GM19468 (cell line): Measurements from ENCODE around the gene CPNE6.

Source experiments
- ATAC-seq: cut with Tn5 transposase; IDR thresholded peaks from one replicate; pipeline ENCODE4 v1.9.1; 2021; ENCODE audit warnings: mild to moderate bottlenecking, moderate library complexity, moderate number of reproducible peaks; ENCODE audit not compliant: unreplicated experiment; ENCODE audit errors: extremely low read depth

Gene CPNE6

DNA sequence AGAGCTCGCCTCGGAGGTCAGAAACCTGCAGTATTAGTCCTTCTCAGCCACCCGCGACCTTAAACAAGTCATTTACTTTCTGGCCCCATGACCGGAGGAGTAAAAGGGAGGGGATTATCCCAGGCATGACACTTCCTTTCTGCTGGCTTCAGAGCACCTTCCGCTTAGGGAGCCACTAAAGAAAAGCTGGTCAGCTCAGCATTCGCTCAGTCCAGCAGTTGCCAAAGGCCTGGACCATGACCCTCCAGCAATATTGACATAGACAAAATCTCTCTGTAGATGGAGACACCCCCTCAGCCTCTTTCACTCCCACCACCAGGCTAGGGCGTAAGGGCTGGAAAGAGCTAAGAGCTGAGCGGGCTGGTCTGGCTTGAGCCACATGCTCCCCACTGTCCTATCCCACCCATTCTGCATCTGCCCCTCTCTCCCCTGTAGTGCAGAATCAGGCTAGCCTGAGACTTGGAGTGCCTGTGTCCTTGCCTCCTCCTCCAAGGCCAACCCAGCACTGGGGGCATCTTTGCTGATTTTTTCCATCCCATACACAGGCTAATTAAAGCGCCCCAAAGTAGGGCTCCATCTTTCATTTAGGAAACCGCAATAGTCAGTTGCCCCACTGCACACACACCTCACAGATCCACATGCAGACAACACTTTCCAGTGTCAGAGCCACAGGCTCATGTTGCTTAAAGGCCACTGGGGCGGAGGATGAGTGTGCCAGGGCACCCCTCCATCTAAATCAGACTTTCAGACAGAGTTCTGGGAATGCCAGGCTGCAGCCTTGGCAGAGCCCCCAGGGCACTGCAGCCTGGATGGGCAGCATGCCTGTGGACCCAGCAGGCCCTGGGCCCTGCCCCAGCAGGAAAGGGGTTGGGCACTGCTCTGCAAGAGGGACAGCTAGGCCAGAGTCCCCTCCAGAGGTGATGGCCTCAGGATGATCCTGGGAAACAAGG is 4.0 kb upstream of the CPNE6 start:
- ATAC-seq = no peak

DNA sequence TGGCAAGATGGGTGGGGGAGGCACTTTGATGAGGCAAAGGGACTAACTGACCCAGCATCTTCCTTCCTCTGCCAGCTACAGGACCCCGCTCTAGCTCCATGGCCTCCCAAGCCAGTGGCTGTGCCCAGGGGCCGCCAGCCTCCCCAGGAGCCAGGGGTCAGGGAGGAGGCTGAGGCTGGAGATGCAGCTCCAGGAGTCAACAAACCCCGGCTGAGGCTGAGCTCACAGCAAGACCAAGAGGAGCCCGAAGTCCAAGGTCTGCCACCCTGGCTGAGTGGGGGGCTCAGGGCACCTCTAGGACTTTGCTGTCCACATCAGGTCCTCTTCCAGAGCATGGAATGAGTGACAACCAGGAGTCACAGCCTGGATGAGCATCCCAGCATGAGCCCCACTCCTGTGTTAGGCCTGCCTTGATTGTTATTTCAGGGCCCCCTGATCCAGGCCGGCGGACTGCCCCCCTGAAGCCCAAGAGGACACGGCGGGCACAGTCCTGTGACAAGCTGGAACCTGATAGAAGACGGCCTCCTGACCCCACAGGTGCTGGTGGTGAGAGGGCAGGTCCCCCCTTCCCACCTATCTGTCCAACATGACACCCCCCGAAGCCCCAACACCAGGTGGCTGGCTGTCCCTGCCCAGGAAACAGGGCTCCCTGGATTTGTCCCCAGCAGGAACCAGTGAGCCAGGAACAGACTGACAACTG is 2.5 kb upstream of the CPNE6 start:
- ATAC-seq = no peak

DNA sequence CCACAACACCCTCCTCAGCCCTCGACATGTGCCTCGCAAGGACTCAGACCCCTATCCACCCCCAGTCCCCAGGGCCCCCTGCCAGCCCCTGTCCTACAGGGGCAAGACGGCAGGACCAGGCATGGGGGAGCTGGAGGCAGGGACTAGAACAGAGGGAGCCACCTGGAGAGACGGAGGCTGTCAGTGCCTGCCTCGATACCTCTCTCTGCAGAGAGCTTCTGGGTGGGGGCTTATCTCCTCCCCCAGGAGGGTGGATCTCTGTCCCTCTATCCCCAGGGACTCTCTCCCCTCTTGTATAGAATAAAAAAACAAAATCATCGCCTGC is 2.0 kb upstream of the CPNE6 start:
- no peak for ATAC-seq

DNA sequence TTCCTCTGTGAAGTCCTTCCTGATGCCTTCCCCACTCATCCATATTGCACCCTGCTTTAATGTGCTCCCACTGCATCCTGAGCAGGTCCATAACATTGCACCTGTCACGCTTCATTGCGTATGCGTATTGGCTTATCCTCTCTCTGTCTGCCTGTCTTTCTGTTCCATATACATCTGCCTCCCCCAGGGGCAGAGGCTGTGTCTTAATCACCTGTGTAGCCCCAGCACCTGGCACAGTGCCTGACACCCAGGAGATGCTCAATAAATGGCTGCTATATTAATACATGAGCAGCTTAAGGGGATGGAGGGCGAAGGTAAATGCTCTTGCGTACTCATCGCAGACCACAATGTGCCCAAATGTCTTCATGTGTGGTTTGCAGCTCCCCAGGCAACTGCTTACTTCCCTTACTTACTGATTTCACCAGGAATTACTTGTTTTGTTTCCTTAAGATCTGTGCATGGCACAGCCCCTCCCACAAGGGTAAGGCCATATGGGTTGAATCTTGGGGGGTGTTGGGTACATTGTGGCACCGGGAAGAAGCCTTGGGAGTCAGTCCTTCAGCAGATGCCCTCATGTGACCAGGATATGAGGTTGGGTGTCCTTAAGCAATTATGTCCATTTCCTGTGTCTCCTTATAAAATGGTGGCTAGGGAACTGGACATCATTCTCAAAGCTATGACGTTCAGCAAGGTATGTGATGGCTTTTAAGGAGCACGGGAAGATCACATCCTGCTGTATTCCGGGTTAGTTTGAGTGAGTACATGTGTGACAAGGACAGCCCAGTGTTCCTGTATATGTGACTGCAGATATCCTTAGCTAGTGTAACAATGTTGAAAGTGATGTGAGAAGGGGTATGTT is 848 bp upstream of the CPNE6 start:
- no peak for ATAC-seq

DNA sequence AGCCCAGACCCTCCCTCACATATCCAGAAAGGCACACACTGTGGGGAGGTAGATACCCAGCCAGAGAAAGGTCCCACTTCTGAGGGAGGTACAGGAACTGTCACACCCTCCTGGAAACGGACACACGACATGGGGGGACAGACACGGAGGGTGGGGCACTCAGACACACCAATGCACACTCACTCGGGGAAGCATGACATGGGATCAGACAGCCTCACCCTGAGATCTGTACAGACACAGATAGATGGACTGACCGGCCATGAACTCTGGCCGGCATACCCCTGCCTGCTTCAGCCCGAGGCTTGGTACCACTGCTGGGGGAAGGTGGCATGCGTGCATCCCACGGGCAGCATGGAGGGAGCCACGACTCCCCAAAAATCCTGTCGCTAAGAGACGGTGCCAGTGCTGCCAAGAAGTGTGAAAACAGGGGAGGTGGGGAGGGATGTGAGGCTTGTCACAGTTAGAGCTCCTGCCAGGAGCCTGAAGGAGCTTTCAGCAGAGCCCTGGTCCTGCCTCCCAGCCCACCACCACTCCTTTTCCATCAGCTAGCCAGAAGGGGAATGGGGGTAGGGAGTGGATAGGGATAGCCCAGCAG is 571 bp downstream of the CPNE6 start:
- ATAC-seq = no peak

DNA sequence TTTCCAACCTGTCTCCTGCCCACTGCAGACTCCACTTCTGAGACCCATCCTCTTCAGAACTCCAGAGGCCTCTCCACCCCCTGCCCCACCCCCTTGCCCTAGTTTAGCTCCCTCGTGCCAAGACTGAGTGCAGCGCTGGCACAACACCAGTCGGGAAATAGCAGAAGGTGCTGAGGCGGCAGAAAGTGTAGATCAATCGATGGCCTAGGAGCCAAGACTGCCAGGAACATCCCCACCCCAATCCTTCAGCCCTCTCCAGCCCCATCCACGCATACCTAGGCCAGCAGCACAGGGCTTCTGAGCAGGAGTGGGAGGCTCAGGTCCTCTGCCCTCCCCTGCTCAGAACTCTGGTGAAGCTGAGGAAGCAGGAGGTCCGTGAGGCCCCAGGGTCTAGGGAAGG is 1.1 kb downstream of the CPNE6 start:
- ATAC-seq = no peak

DNA sequence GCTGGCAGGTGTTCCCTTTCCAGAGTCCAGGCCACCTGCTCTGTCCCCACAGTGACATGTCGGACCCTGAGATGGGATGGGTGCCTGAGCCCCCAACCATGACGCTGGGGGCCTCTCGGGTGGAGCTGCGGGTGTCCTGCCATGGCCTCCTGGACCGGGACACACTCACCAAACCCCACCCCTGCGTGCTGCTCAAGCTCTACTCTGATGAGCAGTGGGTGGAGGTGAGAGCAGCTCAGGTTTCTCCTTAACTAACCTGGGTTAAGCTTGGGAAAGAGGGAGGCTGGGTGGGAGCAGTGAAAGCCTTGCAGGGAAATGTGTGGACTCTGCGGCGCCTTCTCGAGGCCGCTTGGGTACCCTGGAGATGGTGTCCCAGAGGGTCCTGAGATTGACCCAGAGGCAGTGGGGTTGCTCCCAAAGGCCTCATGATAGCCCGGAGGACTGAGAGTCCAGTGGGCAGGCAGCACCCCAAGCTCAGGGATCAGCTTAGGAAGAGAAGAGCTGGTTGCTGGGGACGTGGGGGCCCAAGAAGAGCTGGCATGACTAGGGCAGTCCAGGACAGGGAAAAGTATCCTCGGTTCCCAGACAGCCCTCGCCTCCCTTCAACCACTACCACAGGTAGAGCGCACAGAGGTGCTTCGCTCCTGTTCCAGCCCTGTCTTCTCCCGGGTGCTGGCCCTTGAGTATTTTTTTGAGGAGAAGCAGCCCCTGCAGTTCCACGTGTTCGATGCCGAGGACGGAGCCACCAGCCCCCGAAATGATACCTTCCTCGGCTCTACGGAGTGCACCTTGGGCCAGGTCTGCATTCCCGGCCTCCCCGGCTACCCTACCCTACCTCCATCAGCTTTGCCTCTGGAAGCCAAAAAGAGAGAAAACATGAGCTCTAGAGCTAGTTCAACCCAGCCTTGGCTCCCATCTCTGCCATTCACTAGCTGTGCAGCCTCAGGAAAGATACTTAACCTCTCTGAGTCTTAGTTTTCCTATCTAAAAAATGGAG is 1.8 kb downstream of the CPNE6 start:
- ATAC-seq = no peak

DNA sequence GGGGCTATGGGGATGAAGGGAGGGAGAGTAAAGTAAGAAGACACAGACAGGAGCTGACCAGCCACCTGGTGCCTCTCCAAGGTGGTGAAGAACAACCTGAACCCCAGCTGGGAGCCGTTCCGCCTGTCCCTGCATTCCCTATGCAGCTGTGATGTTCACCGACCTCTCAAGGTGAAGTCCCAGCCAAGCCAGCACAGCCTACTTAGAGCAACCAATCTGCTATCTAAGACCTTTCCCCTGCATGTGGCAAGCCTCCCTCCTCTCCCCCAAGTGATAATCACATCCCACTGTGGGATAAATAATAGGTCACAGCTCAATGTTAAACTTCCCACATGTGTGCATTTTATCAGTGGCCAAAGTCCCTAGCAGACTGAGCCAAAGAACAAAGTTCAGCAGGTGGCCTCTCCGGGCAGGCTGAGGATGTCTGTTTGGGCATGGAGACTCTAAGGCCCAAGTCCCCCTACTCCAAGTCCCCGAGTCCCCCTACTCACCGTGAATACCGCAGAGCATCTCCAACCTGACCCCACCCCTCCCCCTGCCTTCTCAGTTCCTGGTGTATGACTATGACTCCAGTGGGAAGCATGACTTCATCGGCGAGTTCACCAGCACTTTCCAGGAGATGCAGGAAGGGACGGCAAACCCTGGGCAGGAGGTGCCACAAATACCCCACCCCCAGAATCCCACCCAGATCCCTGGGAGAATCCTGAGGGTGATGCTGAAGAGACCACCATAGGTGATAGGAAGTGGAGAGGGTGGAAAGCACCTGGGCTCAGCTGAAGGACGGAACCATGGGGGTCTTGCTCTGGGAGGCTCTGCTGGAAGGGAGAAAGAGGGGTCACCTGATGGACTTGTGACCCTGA is 3.5 kb downstream of the CPNE6 start:
- ATAC-seq = no peak

DNA sequence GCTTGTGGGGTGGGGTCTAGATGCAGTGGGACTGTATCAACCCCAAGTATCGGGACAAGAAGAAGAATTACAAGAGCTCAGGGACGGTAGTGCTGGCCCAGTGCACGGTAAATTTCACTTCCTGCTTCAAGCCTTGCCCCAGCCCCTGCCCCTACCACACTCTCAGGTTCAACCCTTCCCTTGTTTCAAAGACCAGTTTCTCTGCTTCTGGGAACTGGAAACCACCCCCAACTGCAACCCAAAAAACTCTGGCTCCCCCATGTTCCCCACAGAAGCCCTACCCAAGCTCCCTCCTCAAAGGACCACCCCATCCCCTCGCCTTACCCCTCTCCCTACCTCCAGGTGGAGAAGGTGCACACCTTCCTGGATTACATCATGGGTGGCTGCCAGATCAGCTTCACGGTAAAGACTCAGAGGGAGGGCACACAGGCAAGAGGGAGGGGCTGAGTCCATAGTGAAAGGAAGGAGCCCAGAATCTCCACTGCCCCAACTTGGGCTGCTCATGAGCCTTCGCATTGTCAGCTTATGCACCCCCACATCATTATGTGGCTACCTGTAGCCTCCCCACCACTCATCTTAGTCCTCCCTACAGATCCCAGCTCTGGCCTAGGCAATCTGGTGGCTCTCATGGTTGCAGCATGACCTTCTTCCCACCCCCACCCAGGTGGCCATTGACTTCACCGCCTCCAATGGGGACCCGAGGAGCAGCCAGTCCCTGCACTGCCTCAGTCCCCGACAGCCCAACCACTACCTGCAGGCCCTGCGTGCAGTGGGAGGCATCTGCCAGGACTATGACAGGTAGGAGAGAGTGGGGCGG is 4.3 kb downstream of the CPNE6 start:
- ATAC-seq = no peak

DNA sequence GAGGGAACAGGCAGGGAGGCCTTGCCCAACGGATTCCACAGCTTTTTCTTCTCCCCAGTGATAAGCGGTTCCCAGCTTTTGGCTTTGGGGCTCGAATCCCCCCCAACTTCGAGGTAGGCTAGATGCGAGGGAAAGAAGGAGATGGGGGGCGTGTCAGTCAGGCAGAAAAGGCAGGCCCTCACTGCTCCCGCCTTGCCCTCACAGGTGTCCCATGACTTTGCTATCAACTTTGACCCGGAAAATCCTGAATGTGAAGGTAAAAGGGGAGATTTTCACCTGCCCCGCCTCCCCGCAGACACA is 4.9 kb downstream of the CPNE6 start:
- ATAC-seq = no peak

DNA sequence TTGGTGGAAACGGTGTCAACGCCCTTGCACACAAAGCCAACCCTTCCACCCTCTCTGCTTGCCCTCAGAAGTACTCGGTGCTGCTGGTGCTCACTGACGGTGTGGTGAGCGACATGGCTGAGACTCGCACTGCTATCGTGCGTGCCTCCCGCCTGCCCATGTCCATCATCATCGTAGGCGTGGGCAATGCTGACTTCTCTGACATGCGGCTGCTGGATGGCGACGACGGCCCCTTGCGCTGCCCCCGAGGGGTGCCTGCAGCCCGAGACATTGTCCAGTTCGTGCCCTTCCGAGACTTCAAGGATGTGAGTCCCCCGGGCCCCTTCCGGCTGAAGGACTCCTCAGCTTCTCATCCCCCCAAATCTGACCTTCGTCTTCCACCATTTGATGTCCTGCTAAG is 5.7 kb downstream of the CPNE6 start:
- no peak for ATAC-seq

DNA sequence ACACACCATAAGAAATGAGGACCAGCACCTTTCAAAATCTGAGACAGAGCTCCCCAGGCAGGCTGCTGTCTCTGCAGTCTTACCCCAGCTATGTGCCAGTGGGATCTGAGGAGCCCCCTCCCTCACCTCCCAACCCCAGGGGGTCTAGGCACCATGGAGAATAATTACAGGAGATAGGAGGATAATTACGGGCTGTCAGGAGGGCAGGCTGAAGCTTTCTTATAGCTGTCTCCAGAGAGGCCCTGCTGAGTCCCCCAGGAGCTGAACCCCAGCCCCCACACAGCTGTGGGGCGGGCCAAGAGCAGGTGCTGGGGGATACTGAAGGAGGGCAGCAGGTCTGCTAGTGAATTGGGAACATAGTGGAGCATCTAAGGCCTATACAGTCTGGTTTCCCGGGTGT is 6.8 kb downstream of the CPNE6 start:
- no peak for ATAC-seq

DNA sequence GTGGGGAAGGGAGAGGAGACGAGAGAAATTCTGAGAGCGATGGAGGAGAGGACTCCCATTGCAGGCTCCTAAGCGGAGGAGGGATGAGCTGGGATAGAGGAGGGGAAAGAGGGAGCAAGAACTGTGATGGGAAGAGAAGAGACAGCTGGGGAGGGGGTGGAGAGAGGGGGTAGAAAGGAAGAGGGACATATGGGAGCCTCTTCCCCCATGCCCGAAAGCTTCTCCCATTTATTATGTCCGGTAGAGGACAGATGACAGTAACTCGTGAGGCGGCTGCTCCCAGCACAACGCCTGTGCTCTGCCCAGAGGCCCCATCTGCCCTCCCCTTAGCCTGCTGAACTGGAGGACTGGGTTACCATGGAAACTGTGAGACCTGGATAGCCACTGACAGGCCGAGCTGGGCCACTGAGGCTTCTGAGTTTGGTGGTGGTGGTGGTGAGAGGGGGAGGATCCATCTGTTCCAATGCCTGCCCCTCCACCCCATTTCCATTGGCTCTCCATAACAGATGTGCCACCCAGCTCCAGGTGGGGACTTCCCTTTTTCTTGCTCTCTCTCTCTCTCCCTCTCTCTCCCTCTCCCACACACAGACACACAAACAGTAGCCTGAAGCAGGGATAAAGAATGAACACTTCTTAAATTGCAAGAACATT is 8.3 kb downstream of the CPNE6 start:
- no peak for ATAC-seq

DNA sequence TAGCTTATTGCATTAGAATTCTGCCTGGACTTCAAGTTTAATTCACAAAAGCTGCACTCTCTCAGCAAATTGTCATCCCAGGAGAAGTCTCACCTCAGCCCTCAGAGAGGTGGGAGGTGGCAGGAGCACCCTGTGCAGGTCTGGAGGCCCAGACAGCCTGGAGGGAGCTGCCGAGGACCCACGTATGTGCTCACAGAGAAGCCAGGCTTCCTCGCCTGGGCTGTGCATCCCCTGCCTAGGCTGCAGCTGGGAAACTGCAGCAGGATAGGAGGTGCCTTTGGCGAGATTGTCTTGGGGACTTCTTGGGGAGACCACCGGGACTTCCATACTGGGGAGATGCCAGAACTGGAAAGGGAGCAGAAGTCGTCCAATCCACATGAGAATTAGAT is 8.8 kb downstream of the CPNE6 start:
- no peak for ATAC-seq

DNA sequence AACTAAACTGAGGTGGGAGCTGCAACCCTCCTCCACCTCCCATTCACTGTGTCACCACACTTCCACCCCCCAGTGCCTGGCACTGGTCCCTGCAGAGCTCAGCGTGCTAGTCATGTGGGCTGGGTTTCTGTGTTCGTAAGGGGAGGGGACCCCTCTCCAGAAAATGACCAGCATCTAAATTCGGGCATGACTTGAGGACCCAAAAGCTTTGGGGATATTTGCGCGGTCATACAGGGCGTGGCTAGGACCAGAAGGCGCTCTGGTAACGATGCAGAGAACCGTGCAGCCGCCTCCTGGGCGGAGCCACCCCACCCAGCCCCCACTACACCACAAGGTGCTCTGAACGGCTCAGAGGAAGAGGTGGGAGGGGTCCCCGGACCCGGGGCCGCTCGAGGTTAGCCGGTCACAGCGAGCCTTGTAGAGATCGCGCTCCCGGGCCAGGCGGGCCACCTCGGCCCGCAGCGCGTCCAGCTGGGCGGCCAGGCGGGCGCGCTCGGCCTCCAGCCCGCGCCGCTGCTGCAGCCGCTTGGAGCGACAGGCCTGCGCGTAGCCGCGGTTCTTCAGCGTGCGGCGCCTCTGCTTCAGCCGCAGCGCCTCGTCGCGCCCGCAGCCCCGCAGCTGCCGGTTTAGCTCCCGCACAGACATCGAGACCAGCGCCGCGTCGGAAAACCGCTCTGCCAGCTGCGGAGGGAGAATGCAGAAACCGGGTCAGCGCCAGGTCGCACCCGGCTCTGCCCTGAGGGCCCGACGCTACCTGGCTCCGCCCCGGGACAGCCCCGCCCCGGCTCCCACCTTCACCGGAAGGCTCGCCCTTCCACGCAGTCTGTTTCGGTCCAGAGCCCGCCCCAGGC is 9.8 kb downstream of the CPNE6 start:
- peak; percentile 74 for ATAC-seq

DNA sequence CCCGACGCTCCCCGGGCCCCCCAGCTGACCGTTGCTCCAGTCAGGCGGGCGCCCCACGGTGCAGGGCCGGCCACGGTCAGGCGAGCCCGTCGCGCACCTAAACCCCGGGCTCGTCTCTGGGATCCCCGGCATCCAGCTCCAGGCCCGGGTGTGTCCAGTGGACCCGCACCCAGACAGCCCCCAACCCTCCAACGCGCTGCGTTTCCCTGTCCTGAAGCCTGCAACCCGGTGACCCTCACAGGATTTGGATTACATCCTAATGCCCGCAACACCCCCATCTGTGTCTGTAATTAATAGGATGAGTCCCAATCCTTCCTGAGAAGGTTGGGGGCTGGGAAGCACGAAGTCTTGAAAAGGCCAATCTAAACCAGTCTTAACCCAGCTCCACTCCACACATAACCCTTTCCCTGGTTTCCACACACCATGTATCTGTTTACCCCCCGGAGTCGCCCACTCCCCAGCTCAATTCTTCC is 10.4 kb downstream of the CPNE6 start:
- no peak for ATAC-seq
